SK-MEL-5 (cell line): ENCODE data around the gene SVEP1. TPM values are rescaled to one million over a fixed set of nuclear protein-coding genes. Genes with fewer than 3 reads are reported as not detected.
A peak's percentile ranks its signal among the peaks of the same experiment; 100 is the strongest.

ENCODE experiments used
- DNase-seq: peaks from one replicate; pipeline ENCODE4 v3.0.0-alpha.2; 2016; ENCODE audit warnings: low read depth, low spot score
- in situ Hi-C: cut with HindIII; loops from 2 replicates; pipeline ENCODE4 v1.10.0; 2016; ENCODE audit warnings: low sequenced_read_pairs, high pct_unique_total_duplicates, low pct_unique_long_range_greater_than_20kb
- total RNA-seq: library from RNA; depleted of rRNA; stranded (reverse); fragments of >200 nt; shearing (Covaris generic); gene quantifications from 2 replicates; pipeline ENCODE4 v1.2.3, GENCODE V29; 2014

Gene SVEP1
- total RNA-seq, 1 experiment from 2014 or later: not detected

DNA sequence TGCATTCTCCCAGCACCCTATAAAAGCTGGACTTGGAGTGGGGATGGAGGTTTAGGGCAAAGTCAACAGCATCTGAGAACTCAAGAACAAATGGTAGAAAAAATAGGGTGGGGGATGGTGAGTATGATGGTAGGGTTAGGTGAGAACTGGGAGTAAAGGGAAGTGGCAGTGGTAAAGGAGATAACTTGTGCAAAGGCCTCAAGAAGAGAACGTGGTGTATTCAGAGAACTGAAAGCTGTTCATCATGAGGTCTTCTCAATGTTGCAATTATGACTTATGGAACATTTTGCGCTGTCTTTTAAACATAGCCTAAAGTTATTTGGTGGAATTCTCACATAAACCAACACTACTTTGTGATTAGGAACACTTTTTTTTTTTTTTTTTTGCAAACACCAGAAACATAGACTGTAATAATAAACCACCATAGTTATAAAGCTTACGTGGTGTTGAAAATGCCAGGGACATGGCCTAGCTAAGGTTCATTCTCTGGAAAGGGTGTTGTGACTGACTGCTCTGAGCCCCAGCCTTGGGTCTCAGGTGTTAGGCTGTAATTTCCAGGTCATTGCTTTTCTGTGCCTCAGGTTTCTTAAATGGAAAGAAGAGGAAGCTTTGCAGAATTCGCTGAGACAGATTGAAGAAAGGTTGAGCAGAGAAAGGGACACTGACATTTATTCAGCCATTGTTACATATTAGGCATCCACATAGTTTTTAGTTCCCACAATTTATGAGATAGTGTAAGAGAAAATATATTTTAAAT is 222.7 kb downstream of the SVEP1 start:
- DNase-seq: no peak
- in situ Hi-C loops: no loop called here

DNA sequence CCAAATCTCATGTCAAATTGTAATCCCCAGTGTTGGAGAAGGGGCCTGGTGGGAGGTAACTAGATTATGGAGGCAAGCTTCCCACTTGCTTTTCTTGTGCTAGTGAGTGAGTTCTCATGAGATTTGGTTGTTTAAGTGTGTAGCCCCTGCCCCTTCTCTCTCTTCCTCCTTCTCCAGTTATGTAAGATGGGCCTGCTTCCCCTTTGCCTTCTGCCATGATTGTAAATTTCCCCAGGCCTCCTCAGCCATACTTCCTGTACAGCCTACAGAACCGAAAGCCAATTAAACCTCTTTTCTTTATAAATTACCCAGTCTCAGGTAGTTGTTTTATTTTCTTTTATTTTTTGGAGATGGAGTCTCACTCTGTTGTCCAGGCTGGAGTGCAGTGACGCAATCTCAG is 223.6 kb downstream of the SVEP1 start:
- in situ Hi-C loops: no loop called here
- no peak for DNase-seq

DNA sequence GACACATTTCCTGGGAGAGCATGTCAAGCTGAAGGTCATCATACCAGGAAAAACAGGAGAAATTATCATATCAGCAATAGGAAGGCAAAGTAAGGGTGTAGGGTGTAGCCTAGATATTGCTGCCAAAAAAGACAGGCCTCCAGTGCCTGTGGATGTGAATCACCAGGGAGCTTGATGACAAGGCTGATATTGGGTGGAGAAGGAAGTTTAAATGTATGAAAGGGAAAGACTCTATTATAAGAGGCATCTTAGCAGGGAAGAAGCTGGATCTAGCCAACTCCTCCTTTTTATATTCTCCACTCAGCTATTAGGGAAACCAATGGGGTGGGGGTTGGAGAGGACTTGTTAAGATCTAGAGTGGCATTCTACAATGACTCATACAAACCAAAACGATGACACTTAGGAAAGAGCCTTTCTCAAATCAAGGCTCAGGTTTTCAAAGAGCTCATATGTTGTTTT is 228.5 kb downstream of the SVEP1 start:
- DNase-seq: no peak

DNA sequence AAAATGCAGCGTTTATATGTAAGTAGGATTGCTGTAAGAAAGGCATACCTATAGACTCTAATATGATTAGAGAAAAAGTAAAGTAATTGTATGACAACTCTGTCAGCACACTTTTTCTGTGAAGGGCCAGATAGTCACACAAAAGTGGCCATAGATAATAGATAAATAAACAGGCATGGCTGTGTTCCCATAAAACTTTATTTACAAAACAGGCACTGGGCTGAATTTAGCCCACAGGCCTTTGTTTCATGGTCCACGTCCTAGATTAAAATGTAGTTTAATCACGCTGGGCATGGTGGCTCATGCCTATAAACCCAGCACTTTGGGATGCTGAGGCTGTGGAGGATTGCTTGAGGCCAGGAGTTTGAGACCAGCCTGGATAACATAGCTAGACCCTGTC is 233.2 kb downstream of the SVEP1 start:
- DNase-seq: no peak
- in situ Hi-C loops: no loop called here

More for the DNA sequence above, 228.5 kb downstream of the SVEP1 start:
- in situ Hi-C loops: no loop called here

DNA sequence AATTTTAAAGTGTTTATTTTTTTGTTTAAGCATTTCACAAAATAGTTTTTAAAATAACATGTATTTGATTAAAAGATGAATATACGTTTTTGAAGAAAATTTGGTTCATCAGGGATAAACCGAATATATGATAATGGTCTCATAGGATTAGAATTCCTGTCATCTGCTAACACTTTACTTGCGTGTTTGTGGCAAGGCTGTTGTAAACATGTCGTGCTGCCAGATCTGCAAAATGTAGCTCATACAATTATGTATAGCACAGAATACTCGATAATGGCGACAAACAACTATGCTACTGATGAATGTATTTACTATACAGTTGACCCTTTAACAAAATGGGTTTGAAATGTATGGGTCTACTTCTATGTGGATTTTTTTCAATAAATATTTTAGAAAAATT is 234.7 kb downstream of the SVEP1 start:
- in situ Hi-C loops: no loop called here
- no peak for DNase-seq

DNA sequence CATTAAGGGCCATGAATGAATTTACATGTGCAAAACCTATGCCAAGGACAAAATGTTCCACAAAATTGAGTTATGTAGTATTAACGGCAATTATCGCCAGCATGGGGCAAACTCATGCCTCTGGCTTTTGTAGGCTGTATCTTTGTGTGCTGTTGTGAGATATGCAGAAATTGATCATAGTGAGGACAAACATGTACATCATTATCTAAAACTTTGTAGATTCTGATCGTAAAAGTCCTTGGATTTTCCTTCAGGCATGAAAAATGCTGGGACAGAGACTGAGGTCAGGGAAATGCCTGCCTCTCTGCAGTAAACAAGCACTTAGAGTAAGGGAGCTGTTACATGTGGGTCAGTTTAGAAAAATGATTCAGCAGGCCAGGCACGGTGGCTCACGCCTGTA is 236.0 kb downstream of the SVEP1 start:
- in situ Hi-C loops: no loop called here
- DNase-seq: no peak

DNA sequence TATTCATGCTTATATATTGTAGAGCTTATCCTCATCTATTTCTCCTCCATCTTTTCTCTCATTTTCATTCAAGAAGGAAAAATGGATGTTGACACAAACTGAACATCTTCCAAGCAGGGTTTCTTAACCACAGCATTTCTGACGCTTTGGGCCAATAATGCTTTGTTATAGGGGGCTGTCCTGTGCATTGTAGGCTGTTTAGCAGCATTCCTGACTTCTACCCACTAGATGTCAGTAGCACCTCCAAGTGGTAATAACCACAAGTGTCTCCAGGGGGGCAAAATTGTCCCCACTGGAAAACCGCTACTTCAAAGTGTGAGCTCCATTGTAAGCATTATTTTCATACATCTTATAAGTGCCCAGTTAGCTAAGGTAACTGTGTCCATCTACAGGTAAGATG is 239.2 kb downstream of the SVEP1 start:
- in situ Hi-C loops: no loop called here
- peak; percentile 47 for DNase-seq

DNA sequence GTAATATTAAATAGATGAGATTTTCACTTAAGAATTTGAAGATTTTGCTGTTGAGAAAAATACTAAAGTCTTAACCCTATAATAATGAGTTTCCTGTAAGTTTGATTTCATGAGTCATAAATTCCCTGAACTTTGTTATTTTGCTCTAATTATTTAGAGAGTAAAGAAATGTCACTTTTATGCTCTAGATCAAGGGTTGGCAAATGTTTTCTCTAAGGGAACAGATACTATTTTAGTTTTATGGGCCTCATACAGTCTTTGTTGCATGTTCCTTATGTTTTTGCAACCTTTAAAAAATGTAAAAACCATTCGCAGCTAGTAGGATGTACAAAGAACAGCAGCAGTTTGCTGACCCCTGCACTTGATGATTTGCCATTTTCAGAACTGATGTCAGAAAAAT is 241.4 kb downstream of the SVEP1 start:
- DNase-seq: no peak
- in situ Hi-C loops: no loop called here

DNA sequence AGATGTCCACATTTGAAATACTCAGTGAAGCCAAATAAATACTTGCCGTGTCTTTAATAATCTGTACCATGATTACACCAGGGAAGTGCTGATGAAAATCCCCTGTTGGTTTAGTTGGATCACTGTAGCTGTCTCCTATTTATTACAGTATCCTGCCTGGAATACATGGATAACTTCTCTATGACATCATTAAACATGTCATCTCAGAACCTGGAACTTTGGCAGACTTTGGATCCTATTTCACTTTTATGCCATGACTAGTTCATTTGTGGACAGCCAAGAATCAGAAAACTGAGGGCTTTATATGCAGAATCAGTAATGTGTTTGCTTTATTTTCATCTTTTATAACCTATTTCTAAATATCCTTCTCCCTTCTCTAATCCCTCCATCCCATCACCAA is 241.8 kb downstream of the SVEP1 start, which contains the start of gene TXNDC8:
Gene TXNDC8 (minus strand): TSS at position 137 of the 400 bp plus-strand sequence.
- no peak for DNase-seq
- in situ Hi-C loops: no loop called here

DNA sequence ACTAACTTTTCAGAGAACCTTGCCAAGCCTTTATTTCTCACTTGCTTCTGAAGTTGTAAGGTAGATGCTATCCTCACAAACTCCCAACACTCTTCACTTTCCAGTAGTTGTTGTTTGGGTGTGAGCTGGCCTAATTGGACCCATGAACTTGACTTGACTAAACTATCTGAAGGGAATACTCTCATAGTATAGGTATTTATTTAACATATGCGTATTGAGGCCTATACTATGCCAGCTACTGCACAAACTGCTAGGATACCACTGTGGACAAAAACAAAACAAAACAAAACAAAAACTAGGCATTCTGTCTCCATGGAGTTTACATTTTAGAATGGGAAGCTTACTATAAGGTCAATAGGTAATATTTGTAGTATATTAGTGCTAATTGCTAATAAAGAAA is 243.2 kb downstream of the SVEP1 start:
- DNase-seq: no peak
- in situ Hi-C loops: no loop called here

DNA sequence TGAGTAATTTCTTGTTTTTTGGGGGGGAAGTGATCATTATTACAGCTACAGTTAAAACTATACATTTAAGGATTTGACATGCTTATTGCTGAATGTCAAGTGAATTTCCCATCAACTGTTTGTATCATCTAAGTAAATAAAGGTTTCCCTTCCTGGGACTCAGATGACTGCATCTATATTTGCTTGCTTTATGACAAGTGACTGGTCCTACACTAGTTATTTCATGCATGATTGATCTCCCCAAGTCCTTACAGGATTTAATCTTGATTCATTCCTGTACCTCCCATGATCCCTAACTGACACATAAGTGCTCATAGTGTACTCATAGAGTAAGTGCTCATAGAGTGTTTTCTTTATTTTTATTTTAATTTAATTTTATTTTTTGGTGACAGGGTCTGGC is 244.7 kb downstream of the SVEP1 start:
- DNase-seq: no peak
- in situ Hi-C loops: no loop called here

DNA sequence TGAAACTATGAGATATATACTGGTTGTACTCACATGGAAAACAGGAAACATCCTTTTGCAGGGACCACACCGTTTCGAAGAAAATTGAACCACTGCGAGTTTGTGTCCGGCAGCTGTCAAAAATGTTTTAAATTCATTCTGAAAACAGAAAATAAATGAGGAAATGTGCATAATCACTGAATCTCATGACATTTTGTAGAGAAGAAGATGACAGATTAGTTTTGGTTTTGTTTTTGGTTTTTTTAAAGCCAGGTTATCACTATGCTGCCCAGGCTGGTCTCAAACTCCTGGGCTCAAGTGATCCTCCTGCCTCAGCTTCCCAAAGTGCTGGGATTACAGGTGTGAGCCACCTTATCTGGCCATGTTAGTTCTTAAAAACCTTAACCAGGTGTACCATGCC is 245.4 kb downstream of the SVEP1 start:
- in situ Hi-C loops: no loop called here
- no peak for DNase-seq

DNA sequence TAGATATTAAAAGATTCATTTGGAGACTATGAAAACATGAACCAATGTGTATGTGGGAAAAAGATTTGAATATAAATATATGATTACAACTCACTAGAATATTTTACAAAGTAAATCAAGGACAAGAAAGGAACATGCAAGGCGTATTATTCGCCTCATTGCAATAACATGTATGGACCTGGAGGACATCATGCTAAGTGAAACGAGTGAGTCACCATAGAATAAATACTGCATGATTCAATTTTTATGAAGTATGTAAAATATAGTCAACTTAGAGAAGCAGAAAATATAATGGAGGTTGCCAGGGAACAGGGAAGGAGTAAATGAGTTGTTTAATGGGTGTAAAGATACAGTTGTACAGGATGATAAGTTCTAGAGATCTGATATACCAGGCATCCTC is 246.8 kb downstream of the SVEP1 start:
- in situ Hi-C loops: no loop called here
- DNase-seq: no peak

DNA sequence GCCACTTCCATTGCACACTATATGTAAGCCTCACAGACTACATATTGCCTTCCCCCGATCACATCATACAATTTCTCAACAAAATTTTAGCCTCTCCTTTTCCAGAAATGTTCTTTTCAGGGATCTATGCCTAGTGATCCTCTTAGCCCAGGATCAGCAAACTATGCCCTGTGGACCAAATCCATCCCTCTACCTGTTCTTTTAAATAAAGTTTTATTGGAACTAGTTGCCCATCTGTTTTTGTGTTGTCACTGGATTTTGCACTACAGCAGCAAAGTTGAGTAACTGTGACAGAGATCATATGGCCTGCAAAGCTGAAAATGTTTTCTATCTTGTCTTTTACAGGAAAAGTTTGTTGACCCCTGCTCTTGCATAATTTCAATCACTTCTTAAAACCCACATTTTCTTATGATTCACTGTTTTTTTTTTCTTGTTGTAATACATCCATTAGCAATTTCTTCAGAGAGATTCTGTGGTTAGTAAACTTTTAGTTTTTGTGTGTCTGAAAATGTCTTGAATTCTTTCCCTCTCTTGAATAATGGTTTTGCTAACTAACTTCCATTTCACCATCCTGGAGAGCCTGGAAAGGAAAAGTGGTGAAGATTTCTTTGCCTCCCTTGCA is 248.9 kb downstream of the SVEP1 start:
- in situ Hi-C loops: no loop called here
- DNase-seq: no peak

DNA sequence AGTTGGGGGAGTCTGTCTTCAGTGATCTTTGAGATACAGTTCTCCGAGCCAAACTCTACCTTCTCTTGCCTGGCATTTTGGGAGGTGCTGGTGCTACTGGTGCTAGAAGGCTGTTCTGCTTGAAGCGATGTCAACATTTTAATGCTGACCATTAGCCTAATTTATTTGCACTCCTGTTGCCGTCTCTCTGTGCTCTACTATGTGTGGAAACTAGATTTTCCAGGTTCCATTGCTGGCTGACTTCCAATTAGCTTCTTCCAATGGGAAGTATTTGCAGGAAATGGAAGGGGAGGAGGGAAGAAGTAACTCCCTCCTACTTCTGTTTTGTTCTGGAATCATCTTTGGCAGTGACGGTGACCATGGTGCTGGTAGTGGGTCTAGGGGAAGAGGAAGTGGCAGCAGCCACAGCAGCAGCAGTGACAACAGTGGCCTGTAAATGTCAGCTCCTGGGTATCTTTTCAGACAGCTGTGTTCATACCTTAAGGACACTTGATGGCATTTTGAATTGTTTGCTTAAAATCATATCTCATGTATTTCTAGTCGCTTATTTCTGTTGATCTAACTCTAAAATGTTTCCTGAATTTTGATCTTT is 249.8 kb downstream of the SVEP1 start:
- in situ Hi-C loops: no loop called here
- DNase-seq: no peak

DNA sequence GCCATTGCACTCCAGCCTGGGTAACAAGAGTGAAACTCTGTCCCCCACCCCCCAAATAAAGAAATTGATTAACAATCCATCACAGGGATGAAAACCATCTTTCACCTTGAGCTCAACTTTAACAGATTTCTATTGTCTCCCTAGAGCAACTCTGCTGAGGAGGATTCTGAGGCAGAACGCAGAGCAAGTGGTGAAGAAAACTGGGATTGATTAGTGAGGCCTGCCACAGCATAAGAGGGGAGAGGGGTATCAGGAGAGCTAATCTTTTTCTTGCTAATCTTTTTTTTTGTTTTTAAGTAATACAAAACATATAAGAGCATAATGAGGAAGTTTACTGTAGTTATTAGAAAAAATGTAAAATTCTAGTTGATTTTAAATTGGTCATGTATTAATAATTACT is 250.8 kb downstream of the SVEP1 start:
- DNase-seq: no peak
- in situ Hi-C loops: no loop called here

DNA sequence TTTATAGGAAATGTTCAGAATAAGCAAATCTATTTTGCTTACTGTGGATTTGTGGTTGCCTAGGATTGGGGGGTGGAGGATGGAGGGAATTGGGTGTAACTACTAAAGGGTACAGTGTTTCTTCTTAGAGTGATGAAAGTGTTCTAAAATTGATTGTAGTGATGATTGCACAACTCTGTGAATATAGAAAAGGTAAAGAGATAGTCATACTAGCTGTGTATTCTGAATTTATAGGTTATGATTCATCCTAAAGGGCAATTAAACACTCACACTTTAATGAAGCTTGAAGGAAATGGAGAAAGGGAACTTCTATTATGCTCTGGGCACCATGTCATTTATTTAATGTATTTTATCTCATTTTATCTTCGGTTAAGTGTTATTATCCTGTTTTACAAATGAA is 251.8 kb downstream of the SVEP1 start:
- DNase-seq: no peak
- in situ Hi-C loops: no loop called here

DNA sequence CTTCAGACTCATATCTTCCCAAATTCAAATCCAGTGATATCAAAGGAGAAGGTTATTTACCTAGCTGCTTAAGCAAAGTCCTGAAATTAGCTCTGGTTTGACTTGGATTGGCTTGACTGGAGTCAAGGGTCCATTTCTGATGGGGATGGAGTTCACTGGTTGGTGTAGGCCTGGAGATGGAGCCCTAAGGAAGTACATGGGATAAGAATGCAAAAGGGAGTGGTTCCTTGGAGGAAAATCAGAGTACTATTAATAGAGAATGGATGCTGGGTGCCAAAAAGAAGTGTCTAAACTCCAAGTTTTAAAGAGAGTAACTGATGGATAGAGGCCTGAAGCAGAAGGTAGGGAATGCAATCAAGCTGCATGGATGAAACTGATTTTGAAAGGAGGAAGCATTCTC is 255.7 kb downstream of the SVEP1 start:
- in situ Hi-C loops: no loop called here

More for the DNA sequence above, 255.7 kb downstream of the SVEP1 start:
- DNase-seq: no peak
